T-helper 1 cell treated with Interleukin-12 subunit alpha and Interleukin-12 subunit beta and Interleukin-4 antibody, amounts not matched to agents 30 μg/mL and 1 μg/mL, for 36 hours (primary cell): ENCODE data around the gene HSD11B1.
A peak's percentile ranks its signal among the peaks of the same experiment; 100 is the strongest.

Experiments used
- H3K27ac Mint-ChIP-seq: one replicate; pipeline ENCODE4 v1.8.0; 2021; ENCODE audit warnings: mild to moderate bottlenecking, mixed read lengths
- H3K27me3 Mint-ChIP-seq: one replicate; pipeline ENCODE4 v1.8.0; 2021; ENCODE audit warnings: low read depth, mixed read lengths
- H3K36me3 Mint-ChIP-seq: one replicate; pipeline ENCODE4 v1.8.0; 2021; ENCODE audit warnings: low read depth, mixed read lengths
- H3K4me1 Mint-ChIP-seq: one replicate; pipeline ENCODE4 v1.8.0; 2021; ENCODE audit warnings: low read depth, mixed read lengths
- H3K4me3 Mint-ChIP-seq: one replicate; pipeline ENCODE4 v1.8.0; 2021; ENCODE audit warnings: mild to moderate bottlenecking, moderate library complexity, mixed read lengths
- H3K9me3 Mint-ChIP-seq: one replicate; pipeline ENCODE4 v1.8.0; 2021; ENCODE audit warnings: mixed read lengths

The HSD11B1 gene

DNA sequence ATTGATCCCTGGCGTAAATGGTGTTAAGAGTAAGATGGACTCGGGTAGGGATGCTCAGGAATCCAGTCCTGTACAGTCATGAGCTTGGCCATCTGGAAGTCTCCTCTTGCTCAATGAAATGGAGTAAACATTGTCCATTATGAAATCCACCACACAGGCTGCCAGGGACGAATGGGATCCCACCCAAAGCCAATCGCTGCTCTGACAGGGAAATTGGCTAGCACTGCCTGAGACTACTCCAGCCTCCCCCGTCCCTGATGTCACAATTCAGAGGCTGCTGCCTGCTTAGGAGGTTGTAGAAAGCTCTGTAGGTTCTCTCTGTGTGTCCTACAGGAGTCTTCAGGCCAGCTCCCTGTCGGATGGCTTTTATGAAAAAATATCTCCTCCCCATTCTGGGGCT is at the start of gene HSD11B1:
HSD11B1 (plus strand) TSS at position 263 of the 400 bp plus-strand sequence; CDS start at position 360, 97 bp downstream.
- Mint-ChIP-seq H3K36me3 (peaks cover 32% of the 10 kb centered on the region), H3K27me3 (no peaks in the 10 kb centered on the region), H3K9me3 (no peaks in the 10 kb centered on the region), H3K27ac (peak within 1 kb of the TSS; percentile 64), H3K4me1 (peaks cover 48% of the 10 kb centered on the region), H3K4me3 (peak within 1 kb of the TSS; percentile 25)

DNA sequence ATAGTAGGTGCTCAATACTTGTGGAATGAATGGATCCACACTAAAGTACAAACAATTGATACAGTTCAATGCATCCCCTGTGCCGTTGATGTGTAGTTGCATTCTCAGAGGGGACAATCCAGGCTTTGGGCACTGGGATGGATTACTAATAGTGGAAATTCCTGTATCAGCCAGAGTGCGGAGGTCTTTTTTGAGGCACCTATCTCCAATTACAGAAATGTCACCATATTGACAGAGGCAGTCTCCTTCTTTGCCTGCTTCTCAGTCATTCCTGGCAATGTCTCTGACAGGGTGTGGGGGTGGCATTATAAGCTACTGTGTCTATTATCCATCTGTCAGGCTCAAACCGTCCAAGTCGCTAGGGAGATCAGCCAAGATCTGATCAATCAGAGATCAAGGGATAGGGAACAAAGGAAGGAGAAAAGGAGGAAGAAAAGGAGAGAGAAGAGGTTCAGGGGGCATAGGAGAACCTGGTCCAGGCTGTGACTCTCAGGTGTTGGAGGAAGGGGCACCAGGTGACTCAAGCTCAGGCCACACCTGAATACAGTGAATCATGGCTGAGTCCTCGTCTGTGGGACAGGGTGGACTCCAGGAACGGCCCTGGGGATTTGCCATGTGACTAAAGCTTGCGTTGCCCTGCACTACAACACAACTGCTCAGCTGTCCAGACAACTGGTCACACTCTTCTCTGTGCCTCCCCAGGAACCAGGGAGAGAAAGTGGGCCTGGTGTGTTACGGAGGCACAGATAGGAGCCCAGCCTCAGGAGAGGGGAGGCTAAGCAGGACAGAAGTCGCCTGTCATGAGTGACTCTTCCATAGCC is 49.0 kb upstream of the HSD11B1 start:
- no peak overlapping the region for H3K27ac Mint-ChIP-seq
- H3K4me1 Mint-ChIP-seq = peaks cover 53% of the 10 kb centered on the region
- peaks cover 2% of the 10 kb centered on the region for H3K36me3 Mint-ChIP-seq
- H3K27me3 Mint-ChIP-seq = no peaks in the 10 kb centered on the region
- H3K9me3 Mint-ChIP-seq = no peaks in the 10 kb centered on the region
- H3K4me3 Mint-ChIP-seq = no peak overlapping the region

- Mint-ChIP-seq H3K27ac (peak overlapping the region; percentile 4), H3K4me3 (no peak overlapping the region), H3K36me3 (peaks cover 2% of the 10 kb centered on the region), H3K27me3 (no peaks in the 10 kb centered on the region), H3K9me3 (no peaks in the 10 kb centered on the region), H3K4me1 (peaks cover 40% of the 10 kb centered on the region)
Measured at GRCh38 chr1:209657140-209657879, 47.3 kb upstream of the HSD11B1 start.

DNA sequence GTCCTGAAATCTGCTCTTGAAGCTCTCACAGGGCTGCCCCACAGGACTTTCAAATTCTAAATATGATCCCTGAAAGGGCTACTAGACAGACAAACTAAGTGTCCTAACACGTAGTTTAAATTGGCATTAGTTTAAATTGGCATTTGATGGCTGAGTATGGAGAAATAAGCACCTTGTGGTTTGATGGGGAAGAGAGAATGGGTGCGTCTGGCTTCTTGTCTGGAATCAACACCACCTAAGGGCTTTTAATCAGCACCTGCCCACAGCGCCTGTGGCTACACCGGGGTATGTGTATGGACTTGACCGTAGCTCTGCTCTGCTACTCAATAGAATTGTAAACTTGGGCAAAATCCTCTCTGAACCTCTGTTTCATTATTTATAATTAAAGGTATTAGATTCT is 46.7 kb upstream of the HSD11B1 start:
- H3K9me3 Mint-ChIP-seq = no peaks in the 10 kb centered on the region
- H3K27me3 Mint-ChIP-seq = no peaks in the 10 kb centered on the region
- no peak overlapping the region for H3K27ac Mint-ChIP-seq
- peaks cover 36% of the 10 kb centered on the region for H3K4me1 Mint-ChIP-seq
- H3K4me3 Mint-ChIP-seq = no peak overlapping the region
- peaks cover 3% of the 10 kb centered on the region for H3K36me3 Mint-ChIP-seq

GRCh38 chr1:209659909-209660308 is 44.7 kb upstream of the HSD11B1 start:
- peaks cover 8% of the 10 kb centered on the region for H3K36me3 Mint-ChIP-seq
- H3K27ac Mint-ChIP-seq = peak overlapping the region; percentile 67
- H3K4me1 Mint-ChIP-seq = peaks cover 22% of the 10 kb centered on the region
- no peaks in the 10 kb centered on the region for H3K27me3 Mint-ChIP-seq
- H3K9me3 Mint-ChIP-seq = no peaks in the 10 kb centered on the region
- peak overlapping the region; percentile 21 for H3K4me3 Mint-ChIP-seq

DNA sequence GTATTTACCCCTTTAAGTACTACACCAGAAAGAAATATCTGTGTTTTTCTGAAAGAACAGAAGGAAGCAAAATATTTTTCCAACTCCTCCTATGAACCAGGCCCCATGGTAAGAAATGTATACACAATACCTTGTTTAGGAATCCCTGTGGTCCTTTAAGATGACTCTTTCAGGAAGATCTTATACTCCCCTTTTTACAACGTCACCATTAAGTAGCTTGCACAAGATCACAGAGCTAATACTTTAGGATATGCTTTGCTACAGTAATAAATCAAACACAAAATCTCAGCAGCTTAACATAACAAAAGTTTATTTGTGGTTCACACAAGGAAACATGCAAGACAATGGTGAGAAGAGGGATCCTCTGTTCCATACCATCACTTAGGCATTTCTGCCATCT is 43.6 kb upstream of the HSD11B1 start:
- Mint-ChIP-seq H3K9me3 (no peaks in the 10 kb centered on the region), H3K4me3 (no peak overlapping the region), H3K27ac (no peak overlapping the region), H3K27me3 (no peaks in the 10 kb centered on the region), H3K36me3 (peaks cover 9% of the 10 kb centered on the region), H3K4me1 (peaks cover 25% of the 10 kb centered on the region)

GRCh38 chr1:209662879-209663327 is 41.7 kb upstream of the HSD11B1 start:
- peaks cover 9% of the 10 kb centered on the region for H3K36me3 Mint-ChIP-seq
- peaks cover 20% of the 10 kb centered on the region for H3K4me1 Mint-ChIP-seq

DNA sequence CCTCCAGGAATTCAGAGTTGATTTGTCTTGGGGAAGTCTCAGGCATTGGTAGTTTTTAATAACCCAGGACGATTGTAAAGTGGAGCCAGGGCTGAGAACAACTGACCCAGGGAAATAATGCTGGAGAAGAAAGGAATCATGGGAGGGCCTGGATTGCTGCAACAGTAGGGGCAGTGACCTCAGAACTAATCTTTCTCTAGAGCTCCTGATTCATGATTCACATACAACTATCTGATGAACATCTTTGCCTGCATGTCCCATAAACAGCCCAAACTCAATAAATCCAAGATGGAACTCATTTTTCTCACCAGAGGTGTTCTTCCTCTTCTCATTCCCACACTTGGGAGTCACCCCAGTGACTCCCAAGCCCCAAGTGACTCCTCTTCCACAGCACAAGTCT is 37.5 kb upstream of the HSD11B1 start:
- H3K36me3 Mint-ChIP-seq = peaks cover 11% of the 10 kb centered on the region
- no peak overlapping the region for H3K27ac Mint-ChIP-seq
- peaks cover 4% of the 10 kb centered on the region for H3K9me3 Mint-ChIP-seq
- H3K4me3 Mint-ChIP-seq = no peak overlapping the region
- H3K27me3 Mint-ChIP-seq = no peaks in the 10 kb centered on the region
- H3K4me1 Mint-ChIP-seq = peaks cover 23% of the 10 kb centered on the region

More at GRCh38 chr1:209662879-209663327, 41.7 kb upstream of the HSD11B1 start:
- no peaks in the 10 kb centered on the region for H3K27me3 Mint-ChIP-seq
- peak overlapping the region; percentile 6 for H3K27ac Mint-ChIP-seq
- no peak overlapping the region for H3K4me3 Mint-ChIP-seq
- no peaks in the 10 kb centered on the region for H3K9me3 Mint-ChIP-seq

GRCh38 chr1:209667708-209668107 is 36.9 kb upstream of the HSD11B1 start:
- Mint-ChIP-seq H3K27ac (no peak overlapping the region), H3K9me3 (peaks cover 4% of the 10 kb centered on the region), H3K4me3 (no peak overlapping the region), H3K36me3 (peaks cover 11% of the 10 kb centered on the region), H3K4me1 (peaks cover 27% of the 10 kb centered on the region), H3K27me3 (no peaks in the 10 kb centered on the region)

DNA sequence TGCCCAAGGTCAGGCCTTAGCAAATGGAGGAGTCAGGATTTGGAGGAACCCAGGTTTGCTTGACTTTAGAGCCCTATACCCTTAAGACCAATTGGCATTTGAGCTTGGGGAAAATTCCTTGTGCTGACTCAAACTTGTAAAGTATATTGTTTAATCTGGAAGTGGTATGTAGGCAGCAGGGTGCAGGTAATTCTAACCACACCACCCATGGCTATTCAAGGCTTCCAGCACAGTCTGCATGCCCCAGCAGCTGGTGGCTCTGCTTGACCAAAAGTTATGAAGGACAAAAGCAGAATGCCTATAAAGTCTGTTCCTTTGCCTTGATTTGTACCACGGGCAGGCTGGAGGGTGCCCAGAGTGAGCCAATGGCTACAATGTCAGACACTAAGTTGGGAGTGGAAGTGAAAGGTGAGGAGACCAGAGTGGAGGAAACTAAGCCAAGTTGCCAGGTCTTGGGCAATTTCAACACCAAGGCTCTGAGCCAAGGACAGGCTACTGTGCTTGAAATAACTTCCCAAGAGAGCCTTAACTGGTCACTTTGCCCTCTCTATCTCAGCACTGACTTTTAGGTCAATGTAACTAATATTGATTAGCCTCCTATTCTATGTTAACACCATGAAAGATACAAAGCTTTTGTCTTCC is 34.1 kb upstream of the HSD11B1 start:
- Mint-ChIP-seq H3K9me3 (peaks cover 4% of the 10 kb centered on the region), H3K4me3 (peak overlapping the region; percentile 54), H3K36me3 (peaks cover 5% of the 10 kb centered on the region), H3K27ac (peak overlapping the region; percentile 78), H3K27me3 (no peaks in the 10 kb centered on the region), H3K4me1 (peaks cover 41% of the 10 kb centered on the region)

DNA sequence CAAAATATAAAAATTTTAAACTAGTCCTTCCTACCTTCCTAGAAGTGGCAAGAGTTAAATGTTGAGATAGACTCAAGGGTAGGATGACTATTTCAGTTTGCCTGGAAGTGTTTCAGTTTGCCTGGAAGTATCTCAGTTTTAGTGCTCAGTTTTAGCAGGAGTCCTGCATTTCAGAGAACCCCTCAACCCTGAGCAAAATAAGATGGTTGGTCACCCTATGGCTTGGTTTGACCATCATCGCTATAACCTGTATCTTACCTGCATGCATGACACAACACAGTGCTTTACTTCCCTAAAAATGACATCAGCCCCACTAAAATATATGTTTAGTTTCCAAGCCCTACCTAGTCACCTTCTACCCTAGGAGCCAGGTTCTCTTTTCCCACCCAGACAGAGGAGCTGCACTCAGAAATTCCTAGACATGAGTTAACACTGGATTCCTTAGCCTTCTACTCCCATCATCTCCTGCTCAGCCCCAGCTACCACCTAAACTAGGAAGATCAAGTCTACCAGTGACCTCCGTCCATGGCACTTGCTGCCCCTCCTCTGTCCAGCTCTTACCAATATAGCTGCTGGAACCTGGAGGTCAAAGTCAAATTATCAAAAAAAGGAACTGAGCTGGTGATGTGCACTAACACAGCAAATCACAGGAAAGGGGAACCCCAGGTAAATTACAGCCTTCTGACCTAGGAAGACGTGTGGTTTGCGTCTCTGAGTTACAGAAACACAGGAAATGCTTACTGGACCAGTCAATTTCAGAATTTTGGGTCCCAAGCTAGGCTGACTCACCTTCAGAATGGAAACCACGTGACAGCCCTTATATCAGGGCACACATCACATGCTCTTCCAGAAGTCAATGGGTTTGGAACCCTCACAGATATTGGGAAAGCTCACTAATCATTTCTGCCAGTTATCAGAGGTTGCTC is 31.7 kb upstream of the HSD11B1 start:
- peaks cover 24% of the 10 kb centered on the region for H3K36me3 Mint-ChIP-seq
- peak overlapping the region; percentile 90 for H3K27ac Mint-ChIP-seq
- H3K4me1 Mint-ChIP-seq = peaks cover 58% of the 10 kb centered on the region
- H3K4me3 Mint-ChIP-seq = peak overlapping the region; percentile 92
- peaks cover 4% of the 10 kb centered on the region for H3K9me3 Mint-ChIP-seq
- peaks cover 3% of the 10 kb centered on the region for H3K27me3 Mint-ChIP-seq

DNA sequence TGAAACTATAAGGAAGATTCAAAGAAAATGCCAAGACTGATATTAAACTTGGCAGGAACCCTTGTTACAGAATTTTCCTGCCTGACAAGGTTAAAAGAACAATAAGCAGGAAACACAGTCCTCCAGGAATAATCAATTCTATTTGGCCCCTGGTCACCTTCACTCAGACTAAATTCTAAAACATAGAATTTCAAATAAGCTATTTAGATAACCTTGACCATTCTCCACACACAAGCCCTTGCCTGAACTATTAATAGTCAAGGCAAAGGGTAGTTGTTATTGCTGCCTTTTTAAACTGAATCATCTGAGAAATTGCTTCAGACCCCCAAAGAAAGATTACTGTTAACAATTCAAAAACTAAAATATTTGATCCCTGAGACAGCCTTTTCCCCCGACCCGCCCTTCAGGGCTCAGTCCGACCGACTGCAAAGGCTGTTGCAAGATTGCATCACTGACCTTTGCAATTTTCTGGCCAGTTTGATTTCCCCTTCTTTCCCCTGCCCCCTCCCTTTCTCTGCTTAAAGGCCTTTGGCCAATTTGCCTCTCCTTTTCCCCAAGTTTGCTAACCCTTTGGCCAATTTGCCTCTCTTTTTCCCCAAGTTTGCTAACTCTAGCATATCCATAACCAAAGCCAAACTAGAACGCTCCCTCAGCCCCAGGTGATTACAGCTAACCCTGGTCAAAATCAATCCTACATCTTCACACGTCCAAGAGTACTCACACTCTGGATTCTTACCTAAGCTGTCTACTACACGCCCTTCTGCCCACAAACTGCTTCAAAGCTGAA is 30.8 kb upstream of the HSD11B1 start:
- Mint-ChIP-seq H3K27ac (peak overlapping the region; percentile 90), H3K27me3 (peaks cover 3% of the 10 kb centered on the region), H3K4me3 (peak overlapping the region; percentile 92), H3K9me3 (peaks cover 4% of the 10 kb centered on the region), H3K4me1 (peaks cover 64% of the 10 kb centered on the region), H3K36me3 (peaks cover 27% of the 10 kb centered on the region)

GRCh38 chr1:209674957-209675564 is 29.6 kb upstream of the HSD11B1 start, which contains the start of gene G0S2:
Gene G0S2, plus strand, starts transcription at chr1:209675412. Its CDS starts 273 bp downstream, at chr1:209675685.
- peaks cover 4% of the 10 kb centered on the region for H3K9me3 Mint-ChIP-seq
- peak within 1 kb of the TSS; percentile 92 for H3K4me3 Mint-ChIP-seq
- H3K36me3 Mint-ChIP-seq = peaks cover 28% of the 10 kb centered on the region
- H3K4me1 Mint-ChIP-seq = peaks cover 67% of the 10 kb centered on the region
- peaks cover 3% of the 10 kb centered on the region for H3K27me3 Mint-ChIP-seq
- H3K27ac Mint-ChIP-seq = peak within 1 kb of the TSS; percentile 90
